H1 (cell line): ENCODE data around the gene DNAJC6. TPM values are rescaled to one million over a fixed set of nuclear protein-coding genes. Genes with fewer than 3 reads are reported as not detected.

Experiments
- ASH2L ChIP-seq: fragments of 200-600, 300-600 bp; sonication (generic); IDR thresholded peaks from one replicate; pipeline ENCODE4 v1.7.1; 2017; ENCODE audit warnings: low read length
- BACH1 ChIP-seq: IDR thresholded peaks from 2 replicates; pipeline ENCODE4 v1.6.1; 2012; ENCODE audit warnings: low read length, improper control_type of control experiment
- BRCA1 ChIP-seq: IDR thresholded peaks from 2 replicates; pipeline ENCODE4 v1.6.1; 2012; ENCODE audit warnings: low read depth, low read length, improper control_type of control experiment
- CHD7 ChIP-seq: fragments of 300-600 bp; sonication (generic); IDR thresholded peaks from 2 replicates; pipeline ENCODE4 v1.7.1; 2012; ENCODE audit warnings: low read length, moderate library complexity, mild to moderate bottlenecking, inconsistent platforms; ENCODE audit not compliant: insufficient replicate concordance
- EZH2 ChIP-seq: fragments of 200-600 bp; sonication (generic); IDR thresholded peaks from 2 replicates; pipeline ENCODE4 v1.7.1; 2012; ENCODE audit warnings: low read depth, mild to moderate bottlenecking, moderate library complexity, low read length, inconsistent platforms; ENCODE audit not compliant: severe bottlenecking
- SIX5 ChIP-seq: IDR thresholded peaks from 2 replicates; pipeline ENCODE4 v1.6.1; 2011; ENCODE audit warnings: mild to moderate bottlenecking, low read depth, low read length
- polyA plus RNA-seq, 7 experiments: library from polyadenylated mRNA; depleted of rRNA in 3 of 7; stranded (reverse) in 5 of 7; unstranded in 2 of 7; fragments of >200 nt in 5 of 7; fragments of 200-250 nt in 2 of 7; gene quantifications; 1 replicate in 5 of 7; 2 replicates in 1 of 7; 4 replicates in 1 of 7; pipeline versions ENCODE4 v1.2.1 to v1.2.3, GENCODE V29; 2011 to 2013; ENCODE audit warnings: missing spikeins in 2 of 7, mixed read lengths in 2 of 7
- total RNA-seq: library from RNA; stranded (reverse); fragmentation: NEBNext Ultra II Directional; extraction: Animal tissue kit (Norgen Biotek cat#: 25700); gene quantifications from 2 replicates; pipeline ENCODE4 v1.2.1, GENCODE V29; 2021

The DNAJC6 gene
- total and polyA plus RNA-seq, 2 of the 8 experiments (the other 6 are each of a cell fraction or from before 2014, with no cell fraction given): 1.6 to 3.0 TPM

GRCh38 chr1:65377496-65378246 is 68.3 kb downstream of the DNAJC6 start (continued):
- no peak for TF ChIP-seq CHD7
- TF ChIP-seq ASH2L: no peak
- TF ChIP-seq BACH1: no peak
- no peak for TF ChIP-seq BRCA1
- TF ChIP-seq EZH2: no peak
- TF ChIP-seq SIX5: no peak
